Hepatocyte (in vitro differentiated cells): ENCODE data around the gene TMC1. TPM values are rescaled to one million over a fixed set of nuclear protein-coding genes. Genes with fewer than 3 reads are reported as not detected.
A peak's percentile ranks its signal among the peaks of the same experiment; 100 is the strongest.

Experiments used
- DNase-seq: peaks from one replicate; pipeline ENCODE4 v3.0.0-alpha.2; 2016; ENCODE audit warnings: low spot score
- H2AFZ ChIP-seq: fragments of 200-600 bp; sonication (generic); 2 replicates; pipeline ENCODE4 v1.6.0; 2016; ENCODE audit warnings: antibody characterized with exemption, mild to moderate bottlenecking
- H3K27ac ChIP-seq: fragments of 200-600 bp; sonication (generic); 2 replicates; pipeline ENCODE4 v1.5.1; 2016; ENCODE audit warnings: mild to moderate bottlenecking
- H3K27me3 ChIP-seq: fragments of 200-600 bp; sonication (generic); 2 replicates; pipeline ENCODE4 v1.6.1; 2016
- H3K36me3 ChIP-seq: fragments of 200-600 bp; sonication (generic); replicated peaks from 2 replicates; pipeline ENCODE4 v1.5.1; 2016; ENCODE audit warnings: low read depth; ENCODE audit not compliant: insufficient read depth
- H3K4me1 ChIP-seq: fragments of 200-600 bp; sonication (generic); 2 replicates; pipeline ENCODE4 v1.5.1; 2016; ENCODE audit warnings: mild to moderate bottlenecking, moderate library complexity; ENCODE audit not compliant: insufficient read depth
- H3K4me2 ChIP-seq: fragments of 200-600 bp; sonication (generic); 2 replicates; pipeline ENCODE4 v1.6.0; 2016
- H3K4me3 ChIP-seq: fragments of 200-600 bp; sonication (generic); 2 replicates; pipeline ENCODE4 v1.5.1; 2016; ENCODE audit warnings: mild to moderate bottlenecking
- H3K79me2 ChIP-seq: fragments of 200-600 bp; sonication (generic); 2 replicates; pipeline ENCODE4 v1.6.0; 2017; ENCODE audit warnings: mild to moderate bottlenecking
- H3K9me2 ChIP-seq: fragments of 200-600 bp; sonication (generic); replicated peaks from 2 replicates; pipeline ENCODE4 v1.6.0; 2017; ENCODE audit warnings: mild to moderate bottlenecking; ENCODE audit not compliant: insufficient read depth
- H3K9me3 ChIP-seq: fragments of 200-600 bp; sonication (generic); 2 replicates; pipeline ENCODE4 v1.5.1; 2016; ENCODE audit warnings: low read depth, mild to moderate bottlenecking
- H4K20me1 ChIP-seq: fragments of 200-600 bp; sonication (generic); 2 replicates; pipeline ENCODE4 v1.6.0; 2016; ENCODE audit warnings: mild to moderate bottlenecking; ENCODE audit not compliant: insufficient read depth, poor library complexity, severe bottlenecking
- EZH2 ChIP-seq: fragments of 200-600 bp; sonication (generic); IDR thresholded peaks from 2 replicates; pipeline ENCODE4 v1.6.1; 2016; ENCODE audit warnings: antibody characterized with exemption, mild to moderate bottlenecking, borderline replicate concordance
- EZH2phosphoT487 ChIP-seq: fragments of 200-600 bp; sonication (generic); IDR thresholded peaks from one replicate; pipeline ENCODE4 v1.6.1; 2018; ENCODE audit warnings: antibody characterized with exemption, mild to moderate bottlenecking, low read depth, moderate library complexity; ENCODE audit not compliant: unreplicated experiment, severe bottlenecking
- WGBS: methylation state at CpG from one replicate; pipeline ENCODE4 v1.1.6; 2016; ENCODE audit warnings: low lambda C conversion rate; ENCODE audit errors: missing lambda C conversion rate; 5-methylcytosine and 5-hydroxymethylcytosine counted together
- polyA plus RNA-seq: library from polyadenylated mRNA; unstranded; fragments of >200 nt; fragmentation: Nextera tagmentation; extraction: Ambion mirVana; gene quantifications from 2 replicates; pipeline ENCODE4 v1.2.1, GENCODE V29; 2016
- total RNA-seq: library from RNA; depleted of rRNA; stranded (reverse); fragments of >200 nt; gene quantifications from 2 replicates; pipeline ENCODE4 v1.2.3, GENCODE V29; 2014
- TF ChIP-seq, protein P1 (sequence below): fragments of 200-600 bp; sonication (generic); IDR thresholded peaks from 2 replicates; pipeline ENCODE4 v1.5.1; 2016; ENCODE audit warnings: antibody characterized with exemption, mild to moderate bottlenecking; ENCODE audit not compliant: poor library complexity

The TMC1 gene
- total and polyA plus RNA-seq, 2 experiments from 2014 or later, result 0.20 to 0.23 TPM

DNA sequence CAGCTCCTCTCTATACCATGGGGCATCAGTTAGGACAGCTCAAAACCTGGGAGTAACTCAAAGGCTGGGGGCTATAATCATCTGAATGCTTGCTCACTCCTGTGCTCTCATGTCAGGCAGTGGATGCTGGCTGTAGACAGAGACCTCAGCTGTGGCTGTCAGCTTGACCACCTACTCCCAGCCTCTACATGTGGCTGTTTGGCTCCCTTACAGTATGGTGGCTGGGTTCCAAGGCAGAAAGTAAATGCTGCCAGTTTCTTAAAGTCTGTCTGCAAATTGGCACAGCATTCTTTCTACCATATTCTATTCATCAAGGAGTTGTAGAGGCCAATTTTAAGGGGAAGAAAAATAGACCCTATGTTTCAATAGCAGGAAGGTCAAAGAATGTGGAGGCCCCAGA, 66.9 kb downstream of the TMC1 start:
- no peaks in the 10 kb centered on the region for H3K79me2 ChIP-seq
- H3K27me3 ChIP-seq, result no peaks in the 10 kb centered on the region
- no peaks in the 10 kb centered on the region for H3K9me3 ChIP-seq
- no peak overlapping the region for H3K27ac ChIP-seq
- no peak for DNase-seq
- H3K36me3 ChIP-seq, result no peaks in the 10 kb centered on the region
- TF ChIP-seq EZH2, result no peak
- no peak for TF ChIP-seq EZH2phosphoT487
- TF ChIP-seq, protein P1, sequence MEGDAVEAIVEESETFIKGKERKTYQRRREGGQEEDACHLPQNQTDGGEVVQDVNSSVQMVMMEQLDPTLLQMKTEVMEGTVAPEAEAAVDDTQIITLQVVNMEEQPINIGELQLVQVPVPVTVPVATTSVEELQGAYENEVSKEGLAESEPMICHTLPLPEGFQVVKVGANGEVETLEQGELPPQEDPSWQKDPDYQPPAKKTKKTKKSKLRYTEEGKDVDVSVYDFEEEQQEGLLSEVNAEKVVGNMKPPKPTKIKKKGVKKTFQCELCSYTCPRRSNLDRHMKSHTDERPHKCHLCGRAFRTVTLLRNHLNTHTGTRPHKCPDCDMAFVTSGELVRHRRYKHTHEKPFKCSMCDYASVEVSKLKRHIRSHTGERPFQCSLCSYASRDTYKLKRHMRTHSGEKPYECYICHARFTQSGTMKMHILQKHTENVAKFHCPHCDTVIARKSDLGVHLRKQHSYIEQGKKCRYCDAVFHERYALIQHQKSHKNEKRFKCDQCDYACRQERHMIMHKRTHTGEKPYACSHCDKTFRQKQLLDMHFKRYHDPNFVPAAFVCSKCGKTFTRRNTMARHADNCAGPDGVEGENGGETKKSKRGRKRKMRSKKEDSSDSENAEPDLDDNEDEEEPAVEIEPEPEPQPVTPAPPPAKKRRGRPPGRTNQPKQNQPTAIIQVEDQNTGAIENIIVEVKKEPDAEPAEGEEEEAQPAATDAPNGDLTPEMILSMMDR, result no peak
- no peaks in the 10 kb centered on the region for H3K9me2 ChIP-seq
- no peak overlapping the region for H3K4me2 ChIP-seq
- H3K4me1 ChIP-seq, result peaks cover 13% of the 10 kb centered on the region
- H4K20me1 ChIP-seq, result no peaks in the 10 kb centered on the region
- no peak overlapping the region for H3K4me3 ChIP-seq
- no peak overlapping the region for H2AFZ ChIP-seq

DNA sequence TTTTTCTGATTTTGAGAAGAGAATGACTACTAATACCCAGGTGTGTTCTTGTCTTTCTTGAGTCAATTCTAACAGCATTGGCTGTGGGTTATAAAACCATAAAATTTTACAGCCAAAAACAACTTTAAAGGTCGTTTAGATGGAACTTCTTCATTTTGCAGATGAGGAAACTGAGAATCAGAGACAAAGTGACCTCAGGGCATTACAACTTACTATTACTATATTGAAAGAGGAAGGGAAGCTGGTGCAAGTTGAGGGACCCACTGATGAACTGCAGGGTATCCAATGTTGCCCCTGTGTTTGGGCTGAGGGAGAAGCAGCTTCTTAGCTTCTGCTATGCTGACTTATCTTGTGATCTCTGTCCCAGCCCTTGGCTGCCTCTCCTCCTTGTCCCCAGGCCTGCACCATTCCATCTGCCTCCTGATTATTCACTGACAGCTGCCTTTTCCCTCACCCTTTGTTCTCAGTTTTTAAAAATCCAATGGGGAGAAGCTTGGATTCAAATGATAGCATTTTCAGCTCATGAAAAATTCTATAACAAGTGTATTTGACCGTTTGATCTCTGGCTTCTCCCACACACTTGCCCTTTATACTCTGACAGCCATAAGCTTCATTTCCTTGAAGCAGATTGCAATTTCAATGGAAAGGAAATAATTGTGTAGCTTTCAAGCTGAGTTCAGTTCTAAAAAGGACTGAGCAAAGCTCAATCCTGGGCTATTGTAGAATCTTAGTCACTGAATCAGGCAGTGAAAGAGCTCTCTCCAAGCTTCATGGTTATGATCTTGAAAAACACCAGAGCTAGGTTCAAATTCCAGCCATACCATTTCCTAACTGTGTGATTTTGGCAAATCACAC, 68.5 kb downstream of the TMC1 start:
- no peaks in the 10 kb centered on the region for H4K20me1 ChIP-seq
- H3K9me3 ChIP-seq, result no peaks in the 10 kb centered on the region
- H3K79me2 ChIP-seq, result no peaks in the 10 kb centered on the region
- H2AFZ ChIP-seq, result no peak overlapping the region
- H3K4me1 ChIP-seq, result peaks cover 13% of the 10 kb centered on the region
- WGBS, result 43% methylated on average over 2 of the region's 2 CpGs
- H3K9me2 ChIP-seq, result no peaks in the 10 kb centered on the region
- no peak overlapping the region for H3K4me3 ChIP-seq
- TF ChIP-seq EZH2 (no peak), EZH2phosphoT487 (no peak)
- TF ChIP-seq, protein P1, result no peak
- DNase-seq, result no peak
- no peaks in the 10 kb centered on the region for H3K27me3 ChIP-seq
- no peak overlapping the region for H3K4me2 ChIP-seq
- peak overlapping the region; percentile 70 for H3K27ac ChIP-seq
- H3K36me3 ChIP-seq, result no peaks in the 10 kb centered on the region

DNA sequence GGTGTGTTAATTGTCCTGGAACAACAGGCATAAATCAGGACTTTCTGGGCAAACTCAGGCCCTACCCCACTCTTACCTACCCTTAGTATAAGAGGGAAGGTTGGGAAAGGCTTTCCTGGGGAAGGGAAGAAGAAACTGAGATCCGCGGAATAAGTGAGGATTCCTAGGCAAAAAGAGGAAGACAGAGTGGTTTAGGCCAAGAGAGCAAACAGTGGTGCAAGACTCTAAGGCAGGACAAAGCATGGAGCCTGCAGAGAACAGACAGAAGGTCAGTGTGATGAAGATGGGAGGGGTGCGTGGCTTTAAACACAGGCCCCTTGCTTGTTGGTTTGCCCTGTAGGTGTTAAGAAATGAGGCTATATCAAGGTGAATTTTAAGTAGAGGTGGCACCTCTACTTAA, 69.4 kb downstream of the TMC1 start:
- 97% methylated on average over 3 of the region's 3 CpGs for WGBS
- peaks cover 13% of the 10 kb centered on the region for H3K4me1 ChIP-seq
- no peaks in the 10 kb centered on the region for H3K79me2 ChIP-seq
- H2AFZ ChIP-seq, result no peak overlapping the region
- no peaks in the 10 kb centered on the region for H3K9me3 ChIP-seq
- TF ChIP-seq EZH2, result no peak
- TF ChIP-seq EZH2phosphoT487, result no peak
- TF ChIP-seq, protein P1, result no peak
- H3K4me2 ChIP-seq, result no peak overlapping the region
- H4K20me1 ChIP-seq, result no peaks in the 10 kb centered on the region
- no peaks in the 10 kb centered on the region for H3K9me2 ChIP-seq
- H3K36me3 ChIP-seq, result no peaks in the 10 kb centered on the region
- H3K27me3 ChIP-seq, result no peaks in the 10 kb centered on the region
- no peak for DNase-seq
- H3K27ac ChIP-seq, result peak overlapping the region; percentile 70
- H3K4me3 ChIP-seq, result no peak overlapping the region
